ENCODE results near the gene LOXL1.

GRCh38 chr15:73897441-73898261 lies 28.6 kb upstream of the LOXL1 start:
- peak in 2 of 3 experiments; percentile 42 to 54 for TF ChIP-seq CTCF (IDR thresholded peaks at IDR 0.05)
- TF ChIP-seq POLR2A (IDR thresholded peaks at IDR 0.05): no peak
- TF ChIP-seq POLR2AphosphoS5 (IDR thresholded peaks at IDR 0.05; ENCODE audit: insufficient read depth in 1 of 2, low read depth in 1 of 2): no peak

Data from vagina (tissue), 2 donors.